ENCODE results near the gene CHPT1. TPM values are rescaled to one million over a fixed set of nuclear protein-coding genes. Genes with fewer than 3 reads are reported as not detected.
"Not testable (repeated sequence)": the region's sequence is repeated elsewhere in the genome, so short reads cannot be mapped to it uniquely, and the experiment has no call there.

The CHPT1 gene
- total RNA-seq, 1 experiment from 2014 or later, result 36.4 TPM

DNA sequence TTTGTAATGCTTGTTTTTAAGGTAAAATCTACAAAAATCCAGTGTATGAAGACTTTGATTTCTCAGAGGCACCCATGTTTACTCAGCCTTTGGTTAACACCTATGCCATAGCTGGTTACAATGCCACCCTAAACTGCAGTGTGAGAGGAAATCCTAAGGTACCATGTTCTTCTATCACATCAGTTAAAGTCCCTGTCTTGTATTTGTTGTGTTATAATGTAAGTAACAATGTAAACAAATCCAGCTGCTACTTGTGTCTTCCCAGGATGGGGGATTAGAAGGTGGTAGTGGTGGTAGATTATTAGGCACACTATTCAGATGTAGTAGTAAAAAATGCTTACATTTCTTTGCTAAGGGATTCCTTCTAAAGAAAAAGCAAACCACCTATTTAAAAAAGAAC lies 19.4 kb upstream of the CHPT1 start:
- DNase-seq (ENCODE audit: low read depth), result no peak
- in situ Hi-C loops (cut with HindIII; ENCODE audit: low pct_unique_long_range_greater_than_20kb, low sequenced_read_pairs), result no loop called here

DNA sequence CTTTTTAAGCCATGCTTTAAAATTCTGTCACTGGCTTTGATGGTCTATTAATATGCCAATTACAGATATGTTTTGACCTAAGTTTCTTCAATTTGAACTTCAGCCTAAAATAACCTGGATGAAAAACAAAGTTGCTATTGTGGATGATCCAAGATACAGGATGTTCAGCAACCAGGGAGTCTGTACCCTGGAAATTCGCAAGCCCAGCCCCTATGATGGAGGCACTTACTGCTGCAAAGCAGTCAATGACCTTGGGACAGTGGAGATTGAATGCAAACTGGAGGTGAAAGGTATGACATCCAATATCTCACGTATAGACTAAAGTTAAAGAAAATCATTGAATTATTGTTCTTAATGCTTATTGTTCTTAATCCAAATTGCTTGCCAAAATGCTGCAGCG lies 17.2 kb upstream of the CHPT1 start:
- in situ Hi-C loops (cut with HindIII; ENCODE audit: low pct_unique_long_range_greater_than_20kb, low sequenced_read_pairs), result no loop called here
- no peak for DNase-seq (ENCODE audit: low read depth)

DNA sequence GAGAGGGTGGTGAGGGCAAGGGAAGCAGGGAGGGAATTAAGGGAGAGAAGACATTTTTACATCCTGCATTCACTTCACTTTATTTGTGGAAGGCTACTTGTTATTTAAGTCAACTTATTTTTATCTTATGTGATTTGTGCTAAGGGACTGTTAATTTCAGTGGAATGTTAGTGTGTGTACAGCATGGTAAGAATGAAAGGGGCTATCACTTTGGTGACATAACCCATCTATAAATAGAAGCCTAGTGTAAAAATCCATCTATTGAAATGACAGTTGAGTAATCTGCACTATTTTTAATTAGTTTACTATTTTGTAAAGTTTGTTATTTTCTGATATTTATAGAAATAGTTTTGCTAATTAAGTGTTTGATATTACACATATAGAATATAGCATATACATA lies 16.8 kb upstream of the CHPT1 start:
- no peak for DNase-seq (ENCODE audit: low read depth)
- in situ Hi-C loops (cut with HindIII; ENCODE audit: low pct_unique_long_range_greater_than_20kb, low sequenced_read_pairs), result no loop called here

DNA sequence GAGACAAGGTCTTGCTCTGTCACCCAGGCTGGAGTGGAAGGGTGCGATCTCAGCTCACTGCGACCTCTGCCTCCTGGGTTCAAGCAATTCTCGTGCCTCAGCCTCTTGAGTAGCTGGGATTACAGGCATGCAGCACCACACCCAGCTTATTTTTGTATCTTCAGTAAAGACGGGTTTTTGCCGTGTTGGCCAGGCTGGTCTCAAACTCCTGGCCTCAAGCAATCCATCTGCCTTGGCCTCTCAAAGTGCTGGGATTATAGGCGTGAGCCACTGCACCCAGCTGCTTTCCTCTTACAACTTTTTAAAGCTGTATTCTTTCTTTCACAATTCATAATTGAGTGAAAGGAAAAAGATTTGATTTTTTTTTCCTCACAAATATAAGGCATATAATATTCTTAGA lies 15.8 kb upstream of the CHPT1 start:
- DNase-seq (ENCODE audit: low read depth); in situ Hi-C loops (cut with HindIII; ENCODE audit: low pct_unique_long_range_greater_than_20kb, low sequenced_read_pairs): not testable (repeated sequence)

DNA sequence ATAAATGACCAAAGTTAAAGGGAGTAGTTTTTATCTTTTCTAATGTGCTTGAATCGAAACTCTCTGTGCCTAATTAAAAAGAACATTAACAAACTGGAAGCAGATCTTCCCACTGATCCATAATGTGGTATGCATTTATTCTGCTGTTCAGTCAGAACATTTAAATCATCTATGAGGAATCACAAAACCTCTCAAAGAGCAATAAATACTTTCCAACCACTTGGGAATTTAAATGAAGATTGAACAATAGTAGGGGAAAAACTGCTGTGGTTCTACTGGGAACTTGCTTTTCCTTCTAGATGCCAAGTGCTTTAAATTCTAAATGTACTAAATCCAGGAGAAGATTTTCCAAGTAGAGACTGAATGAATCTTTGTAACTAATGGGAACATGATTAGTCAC lies 12.3 kb upstream of the CHPT1 start:
- DNase-seq (ENCODE audit: low read depth), result no peak

DNA sequence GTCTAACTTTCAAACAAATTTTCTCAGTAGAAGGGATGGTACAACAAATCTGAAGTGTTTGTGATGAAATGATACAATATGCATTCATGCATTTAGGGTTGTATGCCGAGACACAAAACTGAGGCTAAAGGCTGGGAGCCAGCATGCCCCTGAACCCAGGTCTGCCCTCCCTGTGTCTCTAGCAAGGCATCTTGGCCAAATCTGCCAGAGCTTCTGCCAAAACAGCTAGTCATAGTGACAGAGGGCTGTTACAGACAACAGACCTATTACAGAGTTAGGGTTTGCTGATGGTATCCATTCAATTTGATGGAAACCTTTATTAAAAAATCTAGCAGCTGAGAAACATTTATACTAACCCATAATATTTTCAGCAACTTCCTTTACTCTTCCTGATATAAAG lies 11.3 kb upstream of the CHPT1 start:
- in situ Hi-C loops (cut with HindIII; ENCODE audit: low pct_unique_long_range_greater_than_20kb, low sequenced_read_pairs), result no loop called here
- no peak for DNase-seq (ENCODE audit: low read depth)

More for the DNA sequence above, 12.3 kb upstream of the CHPT1 start:
- in situ Hi-C loops (cut with HindIII; ENCODE audit: low pct_unique_long_range_greater_than_20kb, low sequenced_read_pairs), result no loop called here

DNA sequence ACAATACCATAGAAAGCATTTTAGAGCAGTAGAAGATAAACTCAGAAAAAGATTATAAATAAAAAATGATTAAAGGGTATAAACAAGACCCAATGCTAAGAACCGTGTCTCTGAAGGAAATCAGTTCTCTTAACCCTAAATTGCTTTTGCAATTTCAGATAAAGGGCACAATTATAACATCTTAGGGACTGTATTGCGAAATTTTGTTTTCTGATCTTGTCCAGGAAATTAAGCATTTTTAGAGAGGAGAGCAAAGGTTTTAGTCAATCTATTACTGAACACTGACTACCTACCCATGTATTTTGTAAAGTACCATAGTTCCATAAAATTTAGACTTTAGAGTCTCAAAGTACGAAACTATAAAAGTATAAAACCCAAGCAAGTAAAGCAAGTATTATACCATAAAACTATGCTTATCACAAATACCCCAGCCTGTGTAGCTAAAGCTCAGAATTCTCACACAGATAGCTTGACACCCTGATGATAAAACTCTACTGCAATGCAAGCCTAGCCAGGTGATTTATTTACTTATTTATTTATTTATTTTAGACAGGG lies 6.8 kb upstream of the CHPT1 start:
- no peak for DNase-seq (ENCODE audit: low read depth)
- in situ Hi-C loops (cut with HindIII; ENCODE audit: low pct_unique_long_range_greater_than_20kb, low sequenced_read_pairs), result no loop called here

DNA sequence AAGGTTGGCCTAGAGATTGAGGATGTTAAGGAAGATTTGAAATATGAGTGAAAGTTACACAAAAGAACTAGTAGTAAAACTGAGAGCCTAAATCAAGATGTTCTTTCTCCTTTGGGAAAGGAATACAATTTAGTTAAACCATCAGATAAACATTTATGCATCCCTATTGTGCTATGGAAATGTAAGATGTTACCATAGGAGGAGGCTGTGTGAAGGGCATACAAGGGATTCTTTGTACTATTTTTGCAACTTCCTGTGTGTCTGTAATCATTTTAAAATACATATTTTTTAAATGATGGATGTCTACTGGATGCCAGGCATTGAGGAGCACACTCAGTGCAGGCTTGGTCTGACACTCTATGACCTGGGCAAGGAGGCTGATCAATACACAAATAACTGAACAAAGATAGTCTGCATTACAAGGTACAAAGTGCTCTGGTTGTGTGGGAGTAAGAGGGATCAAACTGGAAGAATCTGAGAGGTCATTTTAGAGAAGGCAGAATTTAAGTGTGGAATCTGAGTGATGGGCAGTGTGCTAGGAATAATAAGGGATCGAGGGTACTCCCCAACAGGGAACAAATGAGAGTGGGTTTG lies 5.8 kb upstream of the CHPT1 start:
- in situ Hi-C loops (cut with HindIII; ENCODE audit: low pct_unique_long_range_greater_than_20kb, low sequenced_read_pairs), result no loop called here
- DNase-seq (ENCODE audit: low read depth), result no peak

DNA sequence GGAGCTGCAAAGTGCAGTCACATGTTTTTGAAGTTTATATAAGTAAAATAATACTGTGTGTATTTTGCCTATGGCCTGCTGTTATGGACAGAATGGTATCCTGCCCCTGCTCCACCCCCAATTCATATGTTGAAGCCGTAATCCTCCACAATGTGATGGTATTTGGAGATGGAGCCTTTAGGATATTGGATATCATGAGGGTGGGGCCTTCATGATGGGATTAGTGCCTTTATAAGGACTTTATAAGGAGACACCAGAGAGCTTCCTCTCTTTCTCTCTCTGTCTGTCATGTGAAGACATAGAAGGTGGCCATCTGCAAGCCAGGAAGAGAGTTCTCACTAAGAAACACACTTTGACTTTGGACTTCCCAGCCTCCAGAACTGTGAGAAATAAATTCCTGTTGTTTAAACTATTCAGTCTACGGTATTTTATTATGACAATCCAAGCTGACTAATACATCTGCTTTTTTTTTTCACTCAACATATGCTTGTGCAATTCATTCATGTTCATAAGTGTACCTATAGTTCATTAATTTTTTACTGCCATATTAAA lies 3.1 kb upstream of the CHPT1 start:
- no peak for DNase-seq (ENCODE audit: low read depth)
- in situ Hi-C loops (cut with HindIII; ENCODE audit: low pct_unique_long_range_greater_than_20kb, low sequenced_read_pairs), result no loop called here

DNA sequence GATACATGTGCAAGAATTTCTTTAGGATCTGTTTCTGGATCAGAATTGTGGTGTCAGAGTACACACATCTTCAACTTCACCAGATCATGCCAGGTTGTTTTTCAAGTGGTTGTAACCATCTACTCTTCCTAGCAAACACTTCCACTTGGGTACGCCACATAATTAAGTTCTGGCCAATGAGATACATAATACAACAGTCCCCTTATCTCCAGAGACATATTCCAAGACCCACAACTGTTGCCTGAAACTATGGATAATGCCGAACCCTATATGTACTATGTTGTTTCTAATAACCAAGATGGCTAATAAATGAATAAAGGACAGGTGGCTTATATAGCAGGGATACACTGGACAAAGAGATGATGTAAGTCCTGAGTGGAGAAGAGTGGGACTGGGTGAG lies 2.5 kb upstream of the CHPT1 start:
- in situ Hi-C loops (cut with HindIII; ENCODE audit: low pct_unique_long_range_greater_than_20kb, low sequenced_read_pairs), result no loop called here
- DNase-seq (ENCODE audit: low read depth), result no peak

DNA sequence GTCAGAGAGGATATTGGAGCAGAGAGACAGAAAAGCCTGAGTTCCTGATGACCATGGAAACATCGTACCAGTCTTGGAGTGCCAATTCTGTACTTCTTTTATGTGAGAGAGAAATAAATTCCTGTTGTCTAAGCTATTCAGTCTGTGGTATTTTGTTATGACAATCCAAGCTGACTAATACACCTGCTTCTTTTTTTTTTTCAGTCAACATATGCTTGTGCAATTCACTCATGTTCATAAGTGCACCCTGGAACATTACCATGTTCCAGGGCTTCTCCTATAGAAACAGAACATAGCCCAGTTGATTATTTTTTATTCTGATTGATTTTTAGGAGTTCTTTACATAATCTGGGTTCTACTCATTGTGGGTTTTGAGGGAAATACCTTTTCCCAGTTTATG lies 1.7 kb upstream of the CHPT1 start:
- DNase-seq (ENCODE audit: low read depth), result no peak
- in situ Hi-C loops (cut with HindIII; ENCODE audit: low pct_unique_long_range_greater_than_20kb, low sequenced_read_pairs), result no loop called here

DNA sequence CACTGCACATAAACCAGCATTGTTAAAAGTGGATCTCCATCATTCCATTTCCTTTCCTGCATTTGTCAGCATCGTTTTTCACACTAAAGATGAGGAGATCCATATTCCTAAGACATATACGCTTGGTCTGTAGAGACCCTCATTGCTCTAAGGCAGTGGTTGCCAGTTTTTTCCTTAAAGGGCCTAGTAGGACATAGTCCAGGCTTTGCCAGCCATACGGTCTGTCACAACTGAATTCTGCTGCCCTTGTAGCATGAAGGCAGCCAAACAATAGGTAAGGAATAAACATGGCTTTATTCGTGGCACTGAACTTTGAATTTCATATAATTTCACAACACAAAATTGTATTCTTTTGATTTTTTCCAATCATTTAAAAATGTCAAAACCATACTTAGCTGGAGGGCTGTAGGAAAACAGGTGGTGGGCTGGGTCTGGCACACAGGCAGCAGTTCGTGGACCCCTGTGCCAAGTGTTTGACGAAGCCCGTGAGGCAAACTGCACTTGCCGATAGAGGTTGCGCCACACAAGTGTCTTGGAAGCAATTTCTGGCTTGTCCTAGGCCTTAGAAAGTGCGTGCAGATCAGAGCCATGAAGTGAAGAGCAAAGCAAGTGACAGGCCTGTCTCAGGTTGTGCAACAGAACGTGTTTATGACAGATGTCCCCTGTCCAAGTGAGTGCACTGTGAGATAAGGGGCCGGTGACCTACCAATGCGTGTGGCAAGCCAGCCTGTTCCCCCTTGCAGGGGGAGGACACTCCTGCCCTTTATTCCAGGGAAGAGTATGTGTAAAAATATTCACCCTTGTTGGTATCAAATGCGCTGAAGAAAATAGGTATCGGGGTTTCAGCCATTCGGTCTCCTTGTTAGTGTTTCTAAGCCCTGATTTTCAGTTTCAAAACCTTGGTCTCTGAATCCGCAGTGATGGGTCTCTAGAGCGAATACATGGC lies 916 bp upstream of the CHPT1 start:
- in situ Hi-C loops (cut with HindIII; ENCODE audit: low pct_unique_long_range_greater_than_20kb, low sequenced_read_pairs), result no loop called here
- no peak for DNase-seq (ENCODE audit: low read depth)

DNA sequence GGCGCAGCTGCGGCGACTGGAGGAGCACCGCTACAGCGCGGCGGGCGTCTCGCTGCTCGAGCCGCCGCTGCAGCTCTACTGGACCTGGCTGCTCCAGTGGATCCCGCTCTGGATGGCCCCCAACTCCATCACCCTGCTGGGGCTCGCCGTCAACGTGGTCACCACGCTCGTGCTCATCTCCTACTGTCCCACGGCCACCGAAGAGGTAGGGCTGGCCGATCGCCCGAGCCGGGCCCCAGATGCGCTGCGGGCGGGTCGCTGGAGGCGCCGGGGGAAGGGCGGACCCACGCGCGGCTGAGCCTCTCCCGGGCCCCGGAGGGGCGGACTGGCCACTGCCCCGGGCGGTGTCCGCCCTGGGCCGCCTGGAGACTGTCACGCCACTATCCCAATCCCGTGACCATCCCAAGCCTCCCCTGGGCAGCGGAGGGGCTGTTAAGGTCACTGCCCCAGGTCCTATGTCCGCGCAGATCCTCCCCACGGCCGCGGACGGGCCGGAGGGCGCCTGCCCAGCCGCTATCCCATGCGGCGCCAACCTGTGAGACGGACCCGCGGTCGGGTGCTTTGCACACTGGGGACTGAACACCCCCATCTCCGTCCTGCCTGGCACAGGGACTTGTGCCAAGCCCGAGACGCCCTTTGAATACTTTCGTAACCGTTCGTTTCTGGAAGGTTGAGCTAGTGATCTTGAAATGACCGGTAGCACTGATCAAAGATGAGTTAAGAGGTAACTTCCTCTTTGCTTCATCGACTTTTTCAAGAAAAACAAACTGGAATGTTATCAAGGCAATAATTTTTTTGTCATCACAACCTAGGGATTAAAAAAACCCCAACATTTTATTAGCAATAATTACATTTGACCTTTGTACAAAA lies 725 bp downstream of the CHPT1 start:
- peak; percentile 36 for DNase-seq (ENCODE audit: low read depth)
- in situ Hi-C loops (cut with HindIII; ENCODE audit: low pct_unique_long_range_greater_than_20kb, low sequenced_read_pairs), result no loop called here

DNA sequence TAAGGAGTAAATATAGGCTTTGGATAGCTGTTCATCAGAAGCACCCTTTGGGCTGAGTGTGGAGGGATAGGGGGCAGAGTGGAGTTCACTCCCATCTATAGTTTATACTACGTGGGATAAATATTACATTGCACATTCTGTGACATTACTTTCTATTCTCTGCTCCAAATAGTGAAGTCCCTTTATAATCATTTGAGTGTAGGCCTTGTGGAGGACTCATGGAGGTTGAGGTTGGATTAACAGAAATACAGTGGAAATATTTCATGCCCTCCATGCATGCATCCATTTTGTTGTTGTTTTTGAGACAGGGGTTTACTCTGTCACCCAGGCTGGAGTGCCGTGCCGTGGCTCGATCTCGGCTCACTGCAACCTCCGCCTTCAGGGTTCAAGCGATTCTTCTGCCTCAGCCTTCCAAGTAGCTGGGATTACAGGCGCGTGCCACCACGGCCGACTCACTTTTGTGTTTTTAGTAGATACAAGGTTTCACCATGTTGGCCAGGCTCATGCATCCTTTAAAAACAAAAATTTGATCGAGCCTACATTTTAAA lies 1.4 kb downstream of the CHPT1 start:
- in situ Hi-C loops (cut with HindIII; ENCODE audit: low pct_unique_long_range_greater_than_20kb, low sequenced_read_pairs), result no loop called here
- no peak for DNase-seq (ENCODE audit: low read depth)

DNA sequence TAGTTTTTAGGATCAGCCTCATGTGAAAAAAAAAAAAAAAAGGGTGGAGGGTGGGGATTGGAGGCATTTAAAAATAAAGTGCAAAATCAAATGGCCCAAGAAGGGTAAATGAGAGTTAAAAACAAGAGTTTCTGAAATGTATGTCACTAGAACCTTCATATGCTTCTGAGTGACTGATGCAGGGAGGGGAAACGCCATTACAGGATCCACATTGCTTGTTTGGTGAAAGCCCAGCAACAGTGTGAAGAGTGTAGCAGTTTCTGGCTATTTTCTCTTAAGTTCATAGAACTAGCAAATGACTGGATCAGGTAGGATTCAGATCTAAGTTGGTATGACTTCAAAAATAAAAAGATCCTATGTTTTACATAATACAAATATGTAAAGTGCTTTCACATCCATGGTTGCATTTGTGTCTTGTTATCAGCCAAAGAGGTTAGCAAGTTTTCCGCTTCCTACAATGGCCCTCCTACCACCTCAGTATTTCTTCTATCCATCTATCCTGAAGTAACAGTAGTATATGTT lies 2.9 kb downstream of the CHPT1 start:
- DNase-seq (ENCODE audit: low read depth), result no peak
- in situ Hi-C loops (cut with HindIII; ENCODE audit: low pct_unique_long_range_greater_than_20kb, low sequenced_read_pairs), result no loop called here

DNA sequence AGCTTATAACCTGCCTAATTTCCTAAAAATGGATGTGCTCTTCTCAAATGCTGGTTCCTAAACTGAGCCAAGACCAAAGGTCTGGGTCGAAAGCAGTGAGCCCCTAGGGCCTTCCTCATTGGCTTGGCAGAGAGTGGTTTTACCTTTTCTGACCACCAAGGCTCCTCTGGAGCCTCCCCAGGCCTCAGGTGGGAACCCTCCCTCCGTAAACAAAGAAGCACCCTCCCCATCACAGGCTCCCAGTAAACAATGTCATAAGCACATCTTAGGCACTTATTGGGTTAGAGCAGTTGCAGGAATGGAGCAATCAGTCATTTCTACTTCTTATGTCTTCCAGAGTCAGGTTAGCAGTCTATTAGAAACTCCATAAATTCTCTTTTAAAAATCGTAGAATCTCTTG lies 6.0 kb downstream of the CHPT1 start:
- in situ Hi-C loops (cut with HindIII; ENCODE audit: low pct_unique_long_range_greater_than_20kb, low sequenced_read_pairs), result no loop called here
- no peak for DNase-seq (ENCODE audit: low read depth)

DNA sequence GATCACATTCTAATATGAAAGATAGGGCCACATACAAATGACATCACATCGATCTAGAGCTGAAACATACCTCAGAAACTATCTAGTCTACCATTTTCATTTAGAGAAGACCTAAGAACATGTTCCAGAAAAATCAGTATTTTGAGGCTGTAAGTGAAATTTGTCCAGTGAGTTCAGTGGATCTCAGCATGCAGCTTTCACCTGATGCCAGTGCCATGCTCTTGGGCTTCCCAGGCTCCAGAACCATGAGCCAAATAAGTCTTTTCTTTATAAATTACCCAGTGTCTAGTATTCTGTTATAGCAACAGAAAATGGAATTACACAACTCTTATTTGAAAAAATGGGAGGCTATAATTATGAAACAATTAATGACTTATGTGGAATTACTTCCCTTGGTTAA lies 9.0 kb downstream of the CHPT1 start:
- in situ Hi-C loops (cut with HindIII; ENCODE audit: low pct_unique_long_range_greater_than_20kb, low sequenced_read_pairs), result no loop called here
- no peak for DNase-seq (ENCODE audit: low read depth)

Data from Caki2 (cell line).